GM21529 (cell line): ENCODE data around the gene DNAH2.

ENCODE experiments used
- ATAC-seq: cut with Tn5 transposase; IDR thresholded peaks from one replicate; pipeline ENCODE4 v1.9.1; 2021; ENCODE audit not compliant: unreplicated experiment

DNAH2 gene

GRCh38 chr17:7849130-7849750, 131.7 kb downstream of the DNAH2 start:
- ATAC-seq, result no peak

GRCh38 chr17:7849751-7850504, 132.4 kb downstream of the DNAH2 start:
- ATAC-seq, result no peak

DNA sequence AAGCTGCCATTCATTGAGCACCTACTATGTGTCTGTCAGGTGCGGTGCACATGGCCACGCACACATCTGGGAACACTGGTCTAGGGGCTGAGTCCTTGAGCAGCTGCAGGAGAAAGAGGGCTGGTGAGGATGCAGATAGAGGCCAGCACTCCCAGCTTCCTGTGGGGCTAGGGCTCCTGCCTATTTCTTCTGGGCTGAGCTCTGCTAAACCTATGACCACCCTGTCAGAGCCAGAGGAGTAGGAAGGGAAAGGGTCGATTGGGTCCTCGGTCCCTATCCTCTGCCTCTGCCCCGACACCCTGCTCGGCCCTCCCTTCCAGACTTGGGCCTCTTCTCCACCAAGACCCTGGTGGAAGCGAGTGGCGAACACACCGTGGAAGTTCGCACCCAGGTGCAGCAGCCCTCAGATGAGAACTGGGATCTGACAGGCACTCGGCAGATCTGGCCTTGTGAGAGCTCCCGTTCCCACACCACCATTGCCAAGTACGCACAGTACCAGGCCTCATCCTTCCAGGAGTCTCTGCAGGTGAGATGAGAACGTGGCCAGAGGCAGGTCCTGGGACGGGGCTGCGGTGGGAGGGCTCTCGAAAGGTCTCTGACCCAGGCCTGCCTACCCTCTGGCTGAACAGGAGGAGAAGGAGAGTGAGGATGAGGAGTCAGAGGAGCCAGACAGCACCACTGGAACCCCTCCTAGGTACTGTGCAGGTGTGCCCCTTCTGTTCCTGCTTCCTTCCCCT, 133.3 kb downstream of the DNAH2 start:
- ATAC-seq, result no peak

DNA sequence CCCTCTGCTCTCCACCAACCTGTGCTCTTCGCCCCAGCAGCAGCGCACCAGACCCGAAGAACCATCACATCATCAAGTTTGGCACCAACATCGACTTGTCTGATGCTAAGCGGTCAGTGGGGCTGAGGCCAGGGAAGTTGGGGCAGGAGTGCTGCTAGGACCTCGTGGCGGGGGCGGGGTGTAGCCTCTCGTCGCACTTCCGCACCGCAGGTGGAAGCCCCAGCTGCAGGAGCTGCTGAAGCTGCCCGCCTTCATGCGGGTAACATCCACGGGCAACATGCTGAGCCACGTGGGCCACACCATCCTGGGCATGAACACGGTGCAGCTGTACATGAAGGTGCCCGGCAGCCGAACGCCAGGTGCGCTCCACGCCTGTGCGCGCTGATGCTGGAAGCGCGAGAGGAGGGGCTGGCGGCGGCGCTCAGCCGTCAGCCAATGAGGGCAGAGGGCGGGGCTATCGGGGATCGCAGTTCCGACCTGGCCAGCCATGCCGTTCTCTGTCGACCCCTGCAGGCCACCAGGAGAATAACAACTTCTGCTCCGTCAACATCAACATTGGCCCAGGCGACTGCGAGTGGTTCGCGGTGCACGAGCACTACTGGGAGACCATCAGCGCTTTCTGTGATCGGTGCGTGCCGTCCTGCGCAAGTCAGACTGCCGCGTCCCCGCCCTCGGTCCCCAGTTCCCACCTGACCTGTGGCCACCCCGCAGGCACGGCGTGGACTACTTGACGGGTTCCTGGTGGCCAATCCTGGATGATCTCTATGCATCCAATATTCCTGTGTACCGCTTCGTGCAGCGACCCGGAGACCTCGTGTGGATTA, 134.1 kb downstream of the DNAH2 start:
- peak; percentile 69 for ATAC-seq

GRCh38 chr17:7852262-7852670, 134.7 kb downstream of the DNAH2 start:
- no peak for ATAC-seq

DNA sequence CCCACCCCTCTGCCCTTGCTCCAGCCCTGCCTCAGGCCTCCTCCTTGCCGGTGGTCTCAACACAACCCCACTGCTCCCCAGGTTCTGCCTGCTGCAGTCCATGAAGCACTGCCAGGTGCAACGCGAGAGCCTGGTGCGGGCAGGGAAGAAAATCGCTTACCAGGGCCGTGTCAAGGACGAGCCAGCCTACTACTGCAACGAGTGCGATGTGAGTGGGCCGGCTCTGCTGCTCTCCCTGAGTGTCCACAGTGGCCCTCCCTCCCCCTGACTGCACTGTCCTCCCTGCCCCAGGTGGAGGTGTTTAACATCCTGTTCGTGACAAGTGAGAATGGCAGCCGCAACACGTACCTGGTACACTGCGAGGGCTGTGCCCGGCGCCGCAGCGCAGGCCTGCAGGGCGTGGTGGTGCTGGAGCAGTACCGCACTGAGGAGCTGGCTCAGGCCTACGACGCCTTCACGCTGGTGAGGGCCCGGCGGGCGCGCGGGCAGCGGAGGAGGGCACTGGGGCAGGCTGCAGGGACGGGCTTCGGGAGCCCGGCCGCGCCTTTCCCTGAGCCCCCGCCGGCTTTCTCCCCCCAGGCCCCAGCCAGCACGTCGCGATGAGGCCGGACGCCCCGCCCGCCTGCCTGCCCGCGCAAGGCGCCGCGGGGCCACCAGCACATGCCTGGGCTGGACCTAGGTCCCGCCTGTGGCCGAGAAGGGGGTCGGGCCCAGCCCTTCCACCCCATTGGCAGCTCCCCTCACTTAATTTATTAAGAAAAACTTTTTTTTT, 135.6 kb downstream of the DNAH2 start:
- no peak for ATAC-seq

GRCh38 chr17:7853691-7854038, 136.1 kb downstream of the DNAH2 start:
- ATAC-seq, result no peak

- no peak for ATAC-seq
Measured at GRCh38 chr17:7854078-7854777, 136.7 kb downstream of the DNAH2 start.

DNA sequence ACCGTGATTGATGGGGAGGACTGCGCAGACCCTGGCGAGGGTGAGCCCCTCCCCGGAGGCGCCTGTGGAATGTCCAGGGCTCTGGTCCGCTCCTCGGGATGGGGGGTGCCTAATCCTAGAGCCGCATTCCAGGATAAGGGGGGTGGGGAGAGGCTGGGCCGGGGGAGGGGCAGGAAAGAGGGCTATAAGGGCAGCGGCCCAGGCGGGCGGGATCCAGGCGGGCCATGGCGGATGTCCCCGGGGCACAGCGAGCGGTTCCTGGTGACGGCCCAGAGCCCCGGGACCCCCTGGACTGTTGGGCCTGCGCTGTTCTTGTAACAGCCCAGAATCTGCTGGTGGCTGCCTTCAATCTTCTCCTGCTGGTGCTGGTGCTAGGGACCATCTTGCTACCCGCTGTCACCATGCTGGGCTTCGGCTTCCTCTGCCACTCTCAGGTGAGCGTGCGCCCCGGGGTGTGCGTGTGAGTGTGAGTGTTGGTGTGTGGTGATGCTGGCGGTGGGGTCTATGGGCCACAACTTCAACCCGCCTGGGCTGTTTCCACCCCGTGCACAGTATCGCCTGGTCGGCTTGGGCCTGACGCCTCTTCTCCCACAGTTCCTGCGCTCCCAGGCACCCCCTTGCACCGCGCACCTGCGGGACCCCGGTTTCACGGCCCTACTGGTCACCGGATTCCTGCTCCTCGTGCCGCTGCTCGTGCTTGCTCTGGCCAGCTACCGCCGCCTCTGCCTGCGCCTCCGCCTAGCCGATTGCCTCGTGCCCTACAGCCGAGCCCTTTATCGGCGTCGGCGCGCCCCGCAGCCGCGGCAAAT, 137.5 kb downstream of the DNAH2 start, which contains the start of gene TMEM88:
Gene TMEM88 (plus strand): TSS at position 216 of the 809 bp plus-strand sequence. CDS start 9 bp downstream, at position 225.
- no peak for ATAC-seq

DNA sequence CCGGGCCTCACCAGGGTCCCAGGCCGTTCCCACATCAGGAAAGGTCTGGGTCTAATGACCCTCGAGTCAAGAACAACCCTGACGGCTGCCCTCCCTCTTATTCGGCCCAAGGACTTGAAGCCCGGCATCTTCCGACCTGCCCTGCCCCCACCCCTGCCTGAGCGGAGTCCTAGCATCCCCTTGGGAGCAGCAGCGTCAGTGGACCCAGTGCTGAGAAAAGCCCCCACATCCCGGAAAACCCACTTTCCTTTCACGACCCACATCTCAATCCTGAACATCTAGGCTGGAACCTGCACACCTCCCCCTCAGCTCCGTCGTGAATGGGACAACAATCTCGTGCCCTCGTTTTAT, 138.1 kb downstream of the DNAH2 start:
- no peak for ATAC-seq

- ATAC-seq, result no peak
Measured at GRCh38 chr17:7856011-7856810, 138.7 kb downstream of the DNAH2 start.

- ATAC-seq, result peak; percentile 71
Measured at GRCh38 chr17:7856811-7857712, 139.5 kb downstream of the DNAH2 start, which contains the start of gene NAA38. Gene NAA38 (minus strand): TSS chr17:7857559. CDS start chr17:7857463, 96 bp downstream.

- ATAC-seq, result peak; percentile 33
Measured at GRCh38 chr17:7857713-7858521, 140.4 kb downstream of the DNAH2 start, which contains the start of gene CYB5D1. Gene CYB5D1 (plus strand): TSS chr17:7858003. CDS start chr17:7858135, 132 bp downstream.

DNA sequence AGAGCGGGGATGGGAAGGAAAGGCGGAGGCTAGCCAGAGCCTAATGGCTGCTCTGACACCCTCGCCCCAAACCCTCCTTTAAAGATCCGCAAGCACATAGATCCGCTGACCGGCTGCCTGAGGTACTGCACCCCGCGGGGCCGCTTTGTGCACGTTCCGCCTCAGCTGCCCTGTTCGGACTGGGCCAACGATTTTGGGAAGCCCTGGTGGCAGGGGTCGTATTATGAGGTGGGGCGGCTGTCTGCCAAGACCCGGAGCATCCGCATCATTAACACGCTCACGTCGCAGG, 140.9 kb downstream of the DNAH2 start:
- no peak for ATAC-seq

DNA sequence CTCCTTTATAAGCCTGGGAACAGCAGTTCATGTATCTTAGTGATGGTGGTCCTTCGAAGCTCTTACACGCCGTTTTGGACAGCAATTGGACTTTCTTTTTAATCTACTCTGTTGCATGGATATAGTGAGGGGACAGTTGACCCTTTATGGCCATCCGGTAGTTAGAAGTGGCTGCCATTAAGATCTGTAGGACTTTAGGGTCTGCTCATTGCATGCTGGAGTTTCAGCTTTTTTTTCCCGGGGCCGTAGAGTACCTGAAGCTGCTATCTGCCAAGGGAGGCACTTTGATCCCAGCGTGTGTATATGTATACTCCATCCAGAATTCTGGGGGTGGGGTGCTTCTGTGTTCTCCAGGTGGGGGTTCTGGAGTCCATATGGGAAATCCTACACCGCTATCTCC, 141.5 kb downstream of the DNAH2 start:
- ATAC-seq, result no peak

GRCh38 chr17:7862692-7863437, 145.3 kb downstream of the DNAH2 start:
- ATAC-seq, result no peak
